LHCN-M2 (cell line): ENCODE data around the gene DNAH17. TPM values are rescaled to one million over a fixed set of nuclear protein-coding genes. Genes with fewer than 3 reads are reported as not detected.

Source experiments
- DNase-seq: peaks from one replicate; pipeline ENCODE4 v3.0.0-alpha.2; 2012; ENCODE audit warnings: low read depth
- total RNA-seq: library from RNA; depleted of rRNA; stranded (reverse); fragments of >200 nt; gene quantifications from 2 replicates; pipeline ENCODE4 v1.2.3, GENCODE V29; 2014

DNAH17 gene
- total RNA-seq, 1 experiment from 2014 or later = not detected

DNA sequence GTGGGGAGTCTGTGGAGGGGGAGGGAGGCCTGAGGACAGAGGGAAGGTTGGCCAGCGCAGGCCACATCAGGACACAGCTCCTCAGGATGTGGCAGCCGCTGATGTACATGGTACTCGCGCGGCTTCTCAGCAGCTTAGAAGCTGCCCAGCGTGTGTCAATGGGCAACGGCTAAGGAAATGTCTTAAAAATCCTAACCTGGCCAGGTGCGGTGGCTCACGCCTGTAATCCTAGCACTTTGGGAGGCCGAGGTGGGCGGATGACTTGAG lies 145.6 kb downstream of the DNAH17 start:
- DNase-seq = no peak

DNA sequence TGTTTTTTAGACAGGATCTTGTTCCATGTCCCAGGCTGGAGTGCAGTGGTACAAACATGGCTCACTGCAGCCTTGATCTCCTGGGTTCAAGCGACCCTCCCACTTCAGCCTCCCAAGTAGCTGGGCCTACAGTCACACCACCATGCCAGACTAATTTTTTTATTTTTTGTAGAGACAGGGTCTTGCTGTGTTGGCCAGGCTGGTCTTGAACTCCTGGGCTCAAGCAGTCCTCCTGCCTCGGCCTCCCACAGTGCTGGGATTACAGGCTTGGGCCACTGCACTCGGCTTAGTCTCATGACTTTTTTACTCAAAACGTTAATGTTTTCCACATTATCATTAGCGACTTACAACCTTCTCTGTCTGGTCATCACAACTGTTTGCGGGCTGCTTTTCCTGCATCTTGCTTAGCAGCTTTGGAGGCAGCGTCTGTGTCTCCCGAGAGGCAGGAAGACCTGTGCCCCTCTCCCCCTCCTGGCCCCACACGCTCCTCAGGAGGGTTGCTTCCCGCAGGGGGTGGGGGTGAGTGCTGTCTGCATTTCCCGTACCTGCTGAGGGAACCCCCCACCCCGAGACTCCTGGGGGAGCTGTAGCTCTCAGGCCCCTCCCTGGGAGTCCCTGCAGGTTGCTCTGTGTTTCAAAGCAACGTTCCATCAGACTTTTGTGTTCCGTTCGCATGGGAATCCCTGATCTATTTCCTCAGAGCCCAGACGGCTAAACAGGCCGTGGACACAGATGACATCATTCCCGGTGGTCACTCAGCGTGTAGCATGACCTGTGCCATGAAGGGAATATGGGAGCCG lies 146.1 kb downstream of the DNAH17 start:
- no peak for DNase-seq

DNA sequence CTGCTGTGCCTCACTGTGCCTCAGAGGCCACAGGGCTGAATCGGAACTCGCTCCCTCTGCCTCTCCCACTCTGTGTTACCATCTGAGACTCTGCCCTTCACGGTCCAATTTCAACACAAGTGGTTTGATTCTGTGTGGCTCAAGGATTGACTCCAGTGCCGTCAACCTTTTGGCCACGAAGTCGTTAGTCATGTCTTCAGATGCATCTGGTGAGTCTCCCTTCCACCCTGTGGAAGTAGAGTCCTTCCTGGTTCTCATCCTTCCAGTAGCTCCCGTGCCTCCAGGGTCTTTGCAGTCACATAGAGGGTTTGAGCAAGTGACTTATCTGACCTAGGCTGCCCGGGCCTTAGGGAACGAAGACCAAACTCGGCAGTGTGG lies 147.6 kb downstream of the DNAH17 start:
- no peak for DNase-seq

DNA sequence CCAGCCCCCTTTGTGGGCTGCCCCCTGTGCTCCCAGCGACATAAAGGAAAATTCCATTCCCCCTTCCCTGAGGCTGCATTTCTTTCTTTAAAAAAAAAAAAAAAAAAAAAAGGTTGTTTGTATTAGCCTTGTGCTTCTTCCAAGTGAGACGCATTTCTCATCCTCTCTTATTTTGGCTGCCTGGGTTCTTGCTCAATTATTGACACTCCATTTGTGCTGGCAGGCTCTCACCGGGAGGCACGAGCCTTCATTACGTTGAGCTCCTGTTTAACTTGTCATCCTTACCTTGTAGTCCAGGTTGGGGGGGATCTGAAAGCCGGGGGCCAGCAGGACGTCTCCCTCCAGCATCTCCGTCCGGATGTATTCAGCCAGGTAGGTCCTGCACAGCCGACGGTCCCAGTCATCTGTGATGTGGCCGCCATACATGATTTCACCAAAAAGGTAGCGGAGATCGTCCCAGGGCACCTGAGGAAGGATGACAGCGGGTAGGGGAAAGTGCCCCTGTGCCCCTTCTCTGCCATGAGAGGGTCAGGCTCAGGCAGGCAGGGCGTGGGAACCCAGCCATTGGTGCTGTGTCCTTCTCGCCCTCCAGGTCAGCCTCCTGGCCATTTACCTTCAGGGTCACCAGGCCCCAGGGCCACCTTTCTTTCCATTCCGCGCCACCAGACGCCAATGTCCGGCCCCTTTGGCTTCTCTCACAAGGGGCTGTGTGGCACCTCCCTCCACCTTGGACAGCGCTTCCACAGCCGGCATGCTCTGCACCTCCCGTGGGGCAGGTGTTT lies 148.2 kb downstream of the DNAH17 start:
- no peak for DNase-seq

DNA sequence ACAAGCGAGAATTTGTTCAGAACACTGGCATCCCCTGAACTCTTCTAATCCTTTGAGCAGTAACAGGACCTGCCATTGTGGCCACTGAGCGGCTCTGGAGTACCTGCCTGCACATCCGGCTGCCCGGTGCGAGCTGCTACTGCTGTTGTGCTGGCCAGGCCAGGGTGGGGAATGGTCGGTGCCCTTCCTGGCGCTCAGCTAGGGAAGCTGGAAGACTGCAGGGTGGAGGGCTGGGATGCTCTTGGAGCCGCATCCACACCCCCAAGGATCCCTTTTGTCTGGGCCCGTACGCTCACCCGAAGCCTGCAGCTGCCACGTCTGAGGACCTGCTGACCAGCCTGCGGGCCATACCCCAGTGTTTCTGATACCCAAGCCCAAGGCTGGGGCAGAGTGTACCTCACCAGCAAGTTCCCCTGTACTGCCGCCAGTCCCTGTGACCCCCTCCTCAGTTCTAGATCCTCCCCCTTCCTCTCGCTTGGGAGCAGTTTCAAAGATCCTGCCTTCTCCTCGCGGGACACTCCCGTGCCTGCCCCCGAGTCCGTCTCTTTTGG lies 149.1 kb downstream of the DNAH17 start:
- DNase-seq = no peak

DNA sequence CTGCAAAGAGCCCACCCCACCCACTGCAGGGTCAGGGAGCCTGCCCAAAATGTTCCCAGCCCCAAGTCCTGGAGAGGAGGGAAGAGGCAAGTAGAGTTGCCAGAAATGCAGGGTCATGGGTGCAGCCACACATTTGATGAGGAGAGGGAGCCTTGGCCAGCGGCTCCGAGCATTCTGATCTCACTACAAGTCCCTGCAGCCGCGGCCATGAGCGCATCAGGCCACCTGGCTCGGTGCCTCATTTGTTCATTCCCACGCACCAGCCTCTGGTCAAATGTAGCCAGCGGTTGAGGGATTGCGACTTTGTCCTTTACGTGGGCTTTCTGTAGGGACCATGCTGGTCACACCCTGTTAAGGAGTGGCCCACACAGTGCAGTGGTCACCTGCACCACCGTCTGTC lies 150.1 kb downstream of the DNAH17 start:
- DNase-seq = no peak

DNA sequence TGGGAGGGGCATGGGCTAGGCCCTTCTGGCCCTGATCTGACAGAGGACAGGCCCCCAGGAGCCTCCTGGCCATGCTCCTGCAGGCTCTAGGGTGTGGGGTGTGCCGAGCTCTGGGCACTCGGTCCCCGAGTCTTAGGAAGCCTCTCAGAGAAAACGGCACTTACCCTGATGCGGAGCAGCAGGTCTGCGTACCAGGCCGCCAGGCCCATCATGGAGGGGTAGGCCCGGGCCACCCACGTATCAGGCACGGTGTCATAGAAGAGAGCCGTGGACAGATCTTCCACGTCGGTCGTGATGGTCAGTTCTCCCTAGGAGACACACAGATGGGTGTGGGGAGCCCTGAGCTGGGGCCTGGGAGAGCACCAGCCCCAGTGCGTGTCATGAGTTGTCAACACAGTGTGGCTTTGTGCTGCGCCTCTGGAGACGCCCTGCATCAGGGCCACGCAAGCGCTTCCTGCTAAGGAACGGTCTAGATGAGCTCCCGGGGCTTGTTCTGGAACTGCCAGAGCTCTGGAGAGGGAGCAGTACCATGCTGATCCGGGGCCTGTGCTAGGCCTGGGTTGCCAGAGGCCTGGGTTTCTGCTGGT lies 150.8 kb downstream of the DNAH17 start:
- DNase-seq = no peak

DNA sequence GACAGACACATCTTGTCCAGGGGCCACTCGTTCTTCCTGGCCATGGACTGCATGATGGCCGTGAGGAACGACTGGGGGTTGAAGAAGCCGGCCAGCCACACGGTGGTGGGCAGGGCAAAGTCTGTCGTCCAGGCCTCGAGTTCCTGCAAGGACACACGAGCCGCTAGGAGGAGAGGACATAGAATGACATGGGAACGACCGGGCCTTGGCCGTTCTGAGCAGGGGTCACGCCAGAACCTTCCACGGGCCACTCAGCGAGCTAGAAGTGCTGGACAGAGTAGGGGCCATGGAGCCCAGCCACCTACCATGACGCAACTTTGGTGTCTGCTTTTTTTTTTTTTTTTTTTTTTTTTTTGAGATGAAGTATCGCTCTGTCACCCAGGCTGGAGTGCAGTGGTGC lies 151.8 kb downstream of the DNAH17 start:
- DNase-seq = no peak

DNA sequence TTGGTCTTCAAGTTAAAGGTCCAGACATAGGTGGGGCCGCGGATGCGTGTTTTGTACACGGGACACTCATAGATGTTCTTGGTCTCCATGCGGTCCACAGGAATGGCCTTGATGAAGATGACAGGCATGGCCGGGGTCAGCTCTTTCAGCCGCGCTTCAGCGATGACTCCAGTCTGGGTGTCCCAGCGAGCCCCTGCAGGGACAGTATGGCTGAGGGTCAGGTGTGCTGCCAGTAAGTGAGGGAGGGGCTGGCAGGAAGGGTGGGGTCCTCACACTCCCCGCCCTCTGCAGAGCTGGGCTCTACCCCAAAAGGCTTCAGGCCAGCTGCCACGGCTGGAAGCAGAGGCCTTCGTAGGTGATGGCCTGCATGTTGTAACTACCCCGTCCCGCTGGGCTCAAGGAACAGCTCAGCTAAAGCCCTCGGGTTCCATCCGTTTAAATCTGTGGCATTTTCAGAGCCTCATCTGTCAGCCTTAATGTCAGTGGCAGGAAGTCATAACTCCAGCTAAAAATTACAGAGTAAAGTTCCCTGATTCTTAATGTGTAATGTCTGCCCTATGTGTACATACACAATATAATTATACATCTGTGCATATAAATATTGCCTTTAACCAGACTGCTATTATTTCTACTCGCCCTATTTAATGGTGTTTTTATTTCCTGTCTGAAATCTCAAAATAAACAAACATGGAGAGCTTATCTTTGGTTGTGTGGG lies 153.1 kb downstream of the DNAH17 start:
- no peak for DNase-seq

DNA sequence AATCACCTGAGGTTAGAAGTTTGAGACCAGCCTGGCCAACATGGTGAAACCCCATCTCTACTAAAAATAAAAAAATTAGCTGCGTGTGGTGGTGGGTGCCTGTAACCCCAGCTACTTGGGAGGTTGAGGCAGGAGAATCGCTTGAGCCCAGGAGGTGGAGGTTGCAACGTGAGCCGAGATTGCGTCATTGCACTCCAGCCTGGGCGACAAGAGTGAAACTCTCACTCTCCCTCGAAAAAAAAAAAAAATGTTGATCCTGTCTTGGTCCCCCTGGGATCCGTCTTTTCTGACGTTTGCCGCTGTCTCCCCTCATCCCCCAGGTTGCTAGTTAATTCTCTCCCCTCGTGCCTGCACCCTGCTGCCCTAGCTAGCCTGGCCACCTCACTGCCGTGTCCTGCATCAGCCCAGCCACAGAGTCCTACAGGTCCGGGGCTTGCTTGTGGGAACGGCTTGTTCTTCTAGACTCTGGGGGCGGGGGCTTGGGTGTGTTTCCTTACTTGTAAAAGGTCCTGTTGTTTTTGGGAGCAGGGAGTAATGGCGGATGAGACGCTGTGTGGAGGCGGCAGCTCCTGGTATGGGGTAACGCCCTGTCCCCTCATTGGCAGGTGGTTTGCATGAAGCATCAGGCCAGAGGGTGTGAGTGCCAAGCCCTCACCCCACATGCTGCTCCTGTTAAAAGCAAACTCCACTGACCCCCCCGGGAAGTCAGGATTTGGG lies 154.2 kb downstream of the DNAH17 start:
- no peak for DNase-seq

DNA sequence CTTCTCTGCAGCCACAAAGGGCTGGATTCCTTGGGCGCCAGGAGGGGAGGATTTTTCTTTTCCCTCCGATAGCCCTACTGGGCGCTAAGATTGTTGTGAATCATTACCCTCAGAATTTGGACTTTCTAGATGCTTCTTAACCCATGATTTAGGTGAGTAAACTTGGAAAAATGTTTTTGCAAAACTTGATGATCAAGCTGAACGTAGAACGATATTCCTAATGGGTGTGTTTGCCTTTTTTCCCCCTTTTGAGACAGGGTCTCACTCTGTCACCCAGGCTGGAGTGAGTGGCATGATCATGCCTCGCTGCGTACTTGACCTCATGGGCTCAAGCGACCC lies 155.0 kb downstream of the DNAH17 start:
- no peak for DNase-seq

DNA sequence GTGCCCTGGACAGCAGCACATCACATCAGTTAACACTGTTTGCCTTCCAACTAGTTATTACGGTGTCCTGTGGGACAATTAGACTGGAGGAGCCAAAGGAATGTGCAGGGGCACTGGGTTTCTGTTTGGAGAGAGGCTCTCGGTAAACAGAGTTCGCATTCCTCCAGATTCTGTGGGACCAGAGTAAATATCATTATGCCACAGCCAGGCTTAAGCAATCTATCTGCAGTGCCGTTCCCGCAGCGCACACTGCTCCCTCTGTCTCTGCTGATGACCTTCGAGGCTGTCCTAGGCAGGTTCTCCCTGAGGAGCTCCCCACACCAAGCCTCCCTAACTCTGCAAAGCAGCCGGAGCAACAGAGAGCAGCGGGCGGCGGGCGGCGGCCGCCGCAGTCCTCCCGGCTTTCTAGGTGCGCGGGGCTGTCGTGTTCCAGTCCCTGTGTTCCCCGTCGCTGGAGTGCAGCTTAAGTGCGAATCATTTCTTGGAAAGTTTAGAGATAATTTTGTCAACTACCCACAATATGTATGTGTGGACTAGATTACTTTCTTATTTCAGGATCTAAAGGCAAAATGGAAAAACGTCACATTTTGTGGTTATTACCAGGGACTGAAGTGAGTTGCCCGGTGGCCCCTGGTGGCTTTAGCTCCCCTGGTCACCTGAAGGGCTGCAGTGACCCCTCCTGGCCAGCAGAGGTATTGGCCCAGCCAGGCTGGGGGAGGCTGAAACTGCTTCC lies 155.5 kb downstream of the DNAH17 start:
- DNase-seq = peak; percentile 57

DNA sequence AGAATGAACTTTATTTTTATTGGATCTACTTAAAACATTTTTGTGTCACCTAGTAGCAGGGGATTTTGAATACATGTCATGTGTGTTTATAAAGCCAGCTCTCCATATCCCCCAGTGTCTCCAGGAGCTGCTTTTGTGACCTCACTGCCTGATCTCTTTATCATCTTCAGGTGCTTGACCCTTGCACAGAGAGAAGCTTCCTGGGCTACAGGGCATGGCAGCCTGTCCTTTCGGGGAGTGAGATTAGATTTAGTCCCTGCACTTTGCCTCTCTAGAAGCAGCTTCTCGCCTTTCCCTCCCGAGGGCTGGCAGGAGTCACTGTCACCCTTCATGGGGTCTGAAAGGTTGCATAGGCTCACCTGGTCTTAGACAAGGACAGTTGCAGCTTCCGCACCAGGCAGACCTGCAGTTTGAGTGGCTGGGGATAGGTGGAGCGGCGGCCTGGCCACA lies 156.1 kb downstream of the DNAH17 start:
- DNase-seq = no peak

DNA sequence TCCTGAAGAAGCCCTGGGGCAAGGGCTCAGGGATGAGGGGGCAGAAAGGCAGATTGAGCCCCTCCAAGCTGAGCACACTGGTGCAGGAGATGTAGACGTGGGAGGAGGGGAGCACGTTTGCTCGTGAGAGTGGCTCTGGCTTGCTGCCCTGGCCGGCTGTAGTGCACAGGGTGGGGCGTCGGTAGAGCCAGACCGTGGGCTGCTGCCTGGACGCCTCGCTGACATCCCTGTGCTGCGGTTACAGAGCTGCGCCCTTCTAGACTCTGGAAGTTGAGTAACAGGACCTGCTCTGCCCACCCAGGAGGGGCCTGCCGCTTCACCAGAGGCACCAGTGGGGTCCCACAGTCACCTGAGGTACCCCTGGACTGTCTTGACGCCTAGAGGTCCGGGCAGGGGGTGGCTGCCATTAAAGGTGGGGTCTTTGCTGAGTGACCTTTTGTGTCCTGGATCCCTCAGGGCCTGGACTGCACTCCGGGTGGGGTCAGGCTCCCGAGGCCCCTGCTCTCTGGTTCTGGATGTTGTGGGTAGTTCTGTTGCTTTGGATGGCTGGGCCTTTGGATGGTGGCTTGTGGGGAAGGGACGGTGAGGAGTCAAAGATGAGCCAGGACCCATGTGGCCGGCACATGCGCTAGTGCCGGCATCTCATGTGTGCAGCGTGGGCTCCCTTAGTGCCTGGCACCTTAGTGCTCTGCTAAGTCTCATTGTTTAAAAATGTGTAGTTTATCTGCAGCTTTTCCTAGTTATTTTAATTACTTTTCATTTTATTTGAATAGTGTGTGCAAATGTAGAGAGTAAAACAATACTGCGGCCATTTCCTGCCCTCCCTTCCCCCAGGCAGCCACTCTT lies 157.0 kb downstream of the DNAH17 start:
- no peak for DNase-seq

DNA sequence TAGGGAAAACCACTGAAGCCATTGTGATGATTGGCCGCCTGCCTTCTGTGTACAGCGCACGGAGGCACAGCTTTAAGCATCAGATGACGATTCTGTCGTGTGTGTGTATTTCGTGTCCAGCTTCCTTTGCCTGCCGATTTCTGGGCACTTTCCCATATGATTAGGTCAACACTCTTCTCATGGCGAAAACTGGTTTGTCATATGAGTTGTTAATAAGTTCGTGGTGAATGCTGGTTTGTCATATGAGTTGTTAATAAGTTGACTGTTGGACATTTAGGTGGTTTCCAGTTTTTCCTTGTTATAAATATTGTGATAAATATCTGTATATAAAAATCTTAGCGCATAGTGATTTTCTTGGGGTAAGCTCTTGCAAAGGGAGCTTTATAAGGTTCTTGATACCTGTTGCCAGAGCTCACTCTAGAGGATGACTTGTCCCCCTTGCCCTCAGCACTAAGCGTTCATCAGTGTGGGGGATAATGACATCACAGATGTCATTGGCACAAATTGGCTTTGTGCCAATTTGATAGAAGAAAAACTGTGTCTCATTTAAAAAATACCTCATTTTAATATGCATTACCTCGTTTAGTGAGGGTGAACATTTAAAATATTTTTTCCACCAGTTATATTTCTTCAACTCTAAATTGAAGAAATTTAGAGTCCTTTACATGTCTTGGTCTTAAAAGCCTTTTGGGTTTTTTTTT lies 158.7 kb downstream of the DNAH17 start:
- no peak for DNase-seq

DNA sequence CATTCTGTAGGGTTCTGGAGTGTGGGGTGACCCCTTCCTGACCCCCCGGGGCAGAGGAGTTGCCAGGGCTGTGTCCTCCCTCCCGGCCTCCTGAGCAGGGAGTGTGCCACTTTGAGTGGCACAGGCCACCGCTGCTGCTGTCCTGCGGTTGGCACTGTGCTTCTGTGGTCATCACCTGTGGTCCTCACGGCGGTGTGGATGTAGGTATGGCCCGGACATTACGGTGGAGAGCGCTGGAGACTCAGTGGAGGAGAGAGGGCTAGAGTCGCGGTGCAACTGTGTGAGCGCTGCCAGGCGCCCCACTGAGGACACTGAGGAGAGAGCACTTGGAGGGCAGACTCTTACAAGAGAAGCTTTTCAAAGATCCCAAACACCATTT lies 159.7 kb downstream of the DNAH17 start:
- no peak for DNase-seq

DNA sequence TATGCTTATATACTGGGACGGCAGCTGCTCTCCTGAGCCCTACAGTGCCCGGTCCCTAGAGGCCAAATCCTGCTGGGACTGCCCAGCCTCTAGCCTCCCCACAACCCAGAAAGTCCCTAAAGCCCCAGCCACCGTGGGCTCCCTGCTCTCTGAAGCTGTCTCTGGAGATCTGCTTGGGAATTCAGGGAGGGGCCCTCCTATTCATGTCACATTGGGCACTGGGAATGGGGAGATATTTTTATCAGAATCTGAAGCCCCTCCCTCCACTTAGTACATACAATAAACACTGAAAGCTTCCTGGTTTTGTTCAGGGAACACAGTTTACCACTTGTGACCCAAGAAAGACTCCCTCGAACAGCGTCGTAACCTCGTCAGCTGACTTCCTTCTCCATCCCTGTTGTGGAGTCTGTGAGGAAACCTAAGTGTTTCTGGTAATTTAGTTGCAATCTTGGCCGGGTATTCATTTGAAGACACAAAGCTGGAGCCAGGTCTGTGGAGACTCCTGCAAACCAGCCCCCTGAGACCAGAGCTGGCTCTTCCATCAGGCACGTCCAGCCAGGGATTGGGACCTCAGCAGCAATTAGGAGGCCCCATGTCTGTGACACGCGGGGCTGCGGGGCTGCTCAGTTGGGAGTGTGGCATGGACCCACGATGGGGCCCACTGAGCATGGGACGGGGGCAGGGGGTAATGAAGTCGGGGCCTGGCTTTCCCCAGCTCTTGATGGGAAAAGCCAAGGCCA lies 160.2 kb downstream of the DNAH17 start:
- no peak for DNase-seq
